Stromal cell of bone marrow (primary cell): ENCODE data around the gene AFDN.

Source experiments
- DNase-seq: peaks from one replicate; pipeline ENCODE4 v3.0.0-alpha.2; 2012; ENCODE audit warnings: low read depth

AFDN gene

GRCh38 chr6:167842457-167842856 is 15.7 kb downstream of the AFDN start:
- DNase-seq = no peak

- no peak for DNase-seq
These were observed 16.3 kb downstream of the AFDN start for GRCh38 chr6:167843023-167843422.

- DNase-seq = no peak
These were observed 19.1 kb downstream of the AFDN start for GRCh38 chr6:167845856-167846255.

- no peak for DNase-seq
These were observed 20.4 kb downstream of the AFDN start for GRCh38 chr6:167846997-167847606.

GRCh38 chr6:167847936-167848335 is 21.2 kb downstream of the AFDN start:
- no peak for DNase-seq

GRCh38 chr6:167848783-167849182 is 22.1 kb downstream of the AFDN start:
- no peak for DNase-seq

- DNase-seq = no peak
These were observed 23.2 kb downstream of the AFDN start for GRCh38 chr6:167849846-167850459.

GRCh38 chr6:167850782-167851181 is 24.1 kb downstream of the AFDN start:
- no peak for DNase-seq

GRCh38 chr6:167851370-167851952 is 24.8 kb downstream of the AFDN start:
- no peak for DNase-seq

- peak; percentile 93 for DNase-seq
These were observed 29.2 kb downstream of the AFDN start for GRCh38 chr6:167855825-167856425.

GRCh38 chr6:167856474-167856873 is 29.8 kb downstream of the AFDN start:
- no peak for DNase-seq

- no peak for DNase-seq
These were observed 30.4 kb downstream of the AFDN start for GRCh38 chr6:167856999-167857660.

- peak; percentile 71 for DNase-seq
These were observed 31.4 kb downstream of the AFDN start for GRCh38 chr6:167858086-167858591.

GRCh38 chr6:167858842-167859664 is 32.3 kb downstream of the AFDN start:
- no peak for DNase-seq

- DNase-seq = no peak
These were observed 34.0 kb downstream of the AFDN start for GRCh38 chr6:167860550-167861226.

GRCh38 chr6:167861424-167861823 is 34.7 kb downstream of the AFDN start:
- DNase-seq = no peak

- no peak for DNase-seq
These were observed 37.2 kb downstream of the AFDN start for GRCh38 chr6:167863897-167864296.

- no peak for DNase-seq
These were observed 39.9 kb downstream of the AFDN start for GRCh38 chr6:167866642-167867041.

GRCh38 chr6:167870321-167870720 is 43.6 kb downstream of the AFDN start:
- no peak for DNase-seq

- DNase-seq = no peak
These were observed 46.0 kb downstream of the AFDN start for GRCh38 chr6:167872538-167873210.
